HG03175 (cell line): ENCODE measurements around the gene KLC4.
A peak's percentile ranks its signal among the peaks of the same experiment; 100 is the strongest.
"Not testable (repeated sequence)": the region's sequence is repeated elsewhere in the genome, so short reads cannot be mapped to it uniquely, and the experiment has no call there.

Experiments used
- ATAC-seq: cut with Tn5 transposase; IDR thresholded peaks from one replicate; pipeline ENCODE4 v1.9.1; 2021; ENCODE audit warnings: mild to moderate bottlenecking, moderate library complexity; ENCODE audit not compliant: unreplicated experiment

KLC4 gene

GRCh38 chr6:43035495-43036194, 23.8 kb upstream of the KLC4 start:
- ATAC-seq: no peak

GRCh38 chr6:43036712-43037111, 22.7 kb upstream of the KLC4 start:
- ATAC-seq: no peak

- ATAC-seq: no peak
Observed at GRCh38 chr6:43037197-43037596, 22.2 kb upstream of the KLC4 start.

- no peak for ATAC-seq
Observed at GRCh38 chr6:43037706-43038105, 21.7 kb upstream of the KLC4 start.

- ATAC-seq: no peak
Observed at GRCh38 chr6:43038727-43039126, 20.7 kb upstream of the KLC4 start.

- no peak for ATAC-seq
Observed at GRCh38 chr6:43040542-43041257, 18.7 kb upstream of the KLC4 start.

- ATAC-seq: not testable (repeated sequence)
Observed at GRCh38 chr6:43041475-43041874, 18.0 kb upstream of the KLC4 start.

GRCh38 chr6:43043310-43043709, 16.1 kb upstream of the KLC4 start:
- ATAC-seq: no peak

- no peak for ATAC-seq
Observed at GRCh38 chr6:43045371-43045930, 14.0 kb upstream of the KLC4 start.

- ATAC-seq: no peak
Observed at GRCh38 chr6:43047998-43048397, 11.4 kb upstream of the KLC4 start.

GRCh38 chr6:43050981-43051380, 8.4 kb upstream of the KLC4 start:
- no peak for ATAC-seq

GRCh38 chr6:43052225-43052841, 7.1 kb upstream of the KLC4 start:
- no peak for ATAC-seq

GRCh38 chr6:43052842-43053544, 6.4 kb upstream of the KLC4 start:
- ATAC-seq: no peak

GRCh38 chr6:43053545-43054205, 5.8 kb upstream of the KLC4 start, which contains the start of gene CUL7:
Gene CUL7, minus strand, starts transcription at chr6:43053851. Its CDS starts 1,063 bp downstream, at chr6:43052788.
- peak; percentile 90 for ATAC-seq

- ATAC-seq: no peak
Observed at GRCh38 chr6:43054206-43054943, 5.1 kb upstream of the KLC4 start.

GRCh38 chr6:43055966-43056365, 3.5 kb upstream of the KLC4 start:
- no peak for ATAC-seq

GRCh38 chr6:43058531-43058930, 900 bp upstream of the KLC4 start:
- no peak for ATAC-seq

- no peak for ATAC-seq
Observed at GRCh38 chr6:43060034-43060754, 763 bp downstream of the KLC4 start.
